COR-L47 (cell line): ENCODE results near the gene ARID1B.

Experiments used
- DNase-seq: peaks from one replicate; lab custom pipeline; 2025; lab: John Stamatoyannopoulos, UW

Gene ARID1B

GRCh38 chr6:156880913-156881312 lies 103.7 kb downstream of the ARID1B start:
- DNase-seq = no peak

- no peak for DNase-seq
Measured at GRCh38 chr6:156881687-156882629, 104.8 kb downstream of the ARID1B start.

GRCh38 chr6:156883497-156884252 lies 106.5 kb downstream of the ARID1B start:
- DNase-seq = no peak

- DNase-seq = no peak
Measured at GRCh38 chr6:156884306-156884705, 107.1 kb downstream of the ARID1B start.

GRCh38 chr6:156885562-156885961 lies 108.4 kb downstream of the ARID1B start:
- DNase-seq = no peak

- DNase-seq = no peak
Measured at GRCh38 chr6:156886409-156886808, 109.2 kb downstream of the ARID1B start.

GRCh38 chr6:156887623-156888269 lies 110.6 kb downstream of the ARID1B start:
- no peak for DNase-seq

GRCh38 chr6:156889469-156889868 lies 112.3 kb downstream of the ARID1B start:
- DNase-seq = no peak

- DNase-seq = no peak
Measured at GRCh38 chr6:156889986-156890385, 112.8 kb downstream of the ARID1B start.

GRCh38 chr6:156890627-156891314 lies 113.6 kb downstream of the ARID1B start:
- DNase-seq = no peak

GRCh38 chr6:156897907-156898531 lies 120.8 kb downstream of the ARID1B start:
- no peak for DNase-seq

- DNase-seq = no peak
Measured at GRCh38 chr6:156899071-156899470, 121.9 kb downstream of the ARID1B start.

GRCh38 chr6:156899532-156900135 lies 122.5 kb downstream of the ARID1B start:
- DNase-seq = no peak

- no peak for DNase-seq
Measured at GRCh38 chr6:156900292-156900691, 123.1 kb downstream of the ARID1B start.

GRCh38 chr6:156901309-156902019 lies 124.3 kb downstream of the ARID1B start:
- DNase-seq = no peak

- DNase-seq = no peak
Measured at GRCh38 chr6:156902782-156903181, 125.6 kb downstream of the ARID1B start.

- DNase-seq = no peak
Measured at GRCh38 chr6:156904176-156904967, 127.2 kb downstream of the ARID1B start.

GRCh38 chr6:156905801-156906200 lies 128.6 kb downstream of the ARID1B start:
- DNase-seq = no peak

GRCh38 chr6:156906451-156906850 lies 129.3 kb downstream of the ARID1B start:
- no peak for DNase-seq
